HEK293T (cell line): ENCODE results near the gene CELA2A.
"Not testable (repeated sequence)": the region's sequence is repeated elsewhere in the genome, so short reads cannot be mapped to it uniquely, and the experiment has no call there.

ENCODE experiments used
- ARNT ChIP-seq: fragments of 450-650 bp; IDR thresholded peaks from 2 replicates; pipeline ENCODE4 v1.6.1; 2017; ENCODE audit warnings: mild to moderate bottlenecking
- BHLHE40 ChIP-seq: fragments of 450-650 bp; IDR thresholded peaks from 2 replicates; pipeline ENCODE4 v1.6.1; 2016; ENCODE audit warnings: mild to moderate bottlenecking, moderate library complexity, borderline replicate concordance
- CTBP1 ChIP-seq: fragments of 450-650 bp; IDR thresholded peaks from 2 replicates; pipeline ENCODE4 v1.6.1; 2016; ENCODE audit warnings: borderline replicate concordance
- TF ChIP-seq, protein P1 (sequence below): fragments of 450-650 bp; IDR thresholded peaks from 2 replicates; pipeline ENCODE4 v1.6.1; 2016

DNA sequence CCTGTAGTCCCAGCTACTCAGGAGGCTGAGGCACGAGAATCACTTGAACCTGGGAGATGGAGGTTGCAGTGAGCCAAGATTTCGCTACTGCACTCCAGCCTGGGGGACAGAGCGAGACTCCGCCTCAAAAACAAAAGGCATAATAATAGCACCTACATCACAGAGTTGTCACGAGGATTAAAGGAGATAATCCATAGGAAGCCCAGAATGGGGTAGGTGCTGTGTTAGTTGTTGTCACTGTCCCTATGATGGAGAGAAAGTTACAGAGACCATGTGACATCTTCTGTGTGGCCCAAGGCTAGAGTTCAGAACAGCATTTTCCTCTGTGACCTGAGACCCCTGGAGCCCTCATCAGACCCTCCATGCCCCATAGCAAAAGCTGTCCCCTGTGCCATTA is 7.4 kb downstream of the CELA2A start:
- not testable (repeated sequence) for TF ChIP-seq CTBP1, BHLHE40, ARNT
- TF ChIP-seq, protein P1, sequence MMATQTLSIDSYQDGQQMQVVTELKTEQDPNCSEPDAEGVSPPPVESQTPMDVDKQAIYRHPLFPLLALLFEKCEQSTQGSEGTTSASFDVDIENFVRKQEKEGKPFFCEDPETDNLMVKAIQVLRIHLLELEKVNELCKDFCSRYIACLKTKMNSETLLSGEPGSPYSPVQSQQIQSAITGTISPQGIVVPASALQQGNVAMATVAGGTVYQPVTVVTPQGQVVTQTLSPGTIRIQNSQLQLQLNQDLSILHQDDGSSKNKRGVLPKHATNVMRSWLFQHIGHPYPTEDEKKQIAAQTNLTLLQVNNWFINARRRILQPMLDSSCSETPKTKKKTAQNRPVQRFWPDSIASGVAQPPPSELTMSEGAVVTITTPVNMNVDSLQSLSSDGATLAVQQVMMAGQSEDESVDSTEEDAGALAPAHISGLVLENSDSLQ = not testable (repeated sequence)
